HepG2 (cell line): ENCODE results near the gene LSS.

ENCODE experiments used
- NCOR1 ChIP-seq: fragments of 200-600 bp; sonication (generic); IDR thresholded peaks from 2 replicates; pipeline ENCODE4 v1.7.0; 2017; ENCODE audit warnings: antibody characterized with exemption, low read length, borderline replicate concordance
- TF ChIP-seq, protein P1 (sequence below), 2 experiments: sonication (generic) in 1 of 2; formaldehyde crosslinking in 1 of 2; IDR thresholded peaks; 2 replicates each; pipeline versions ENCODE4 v1.6.1 to v1.9.0; 2014 to 2022; ENCODE audit warnings: antibody characterized with exemption in 1 of 2, borderline replicate concordance in 1 of 2, inconsistent platforms in 1 of 2, low read depth in 1 of 2, missing genetic modification reagents in 1 of 2

DNA sequence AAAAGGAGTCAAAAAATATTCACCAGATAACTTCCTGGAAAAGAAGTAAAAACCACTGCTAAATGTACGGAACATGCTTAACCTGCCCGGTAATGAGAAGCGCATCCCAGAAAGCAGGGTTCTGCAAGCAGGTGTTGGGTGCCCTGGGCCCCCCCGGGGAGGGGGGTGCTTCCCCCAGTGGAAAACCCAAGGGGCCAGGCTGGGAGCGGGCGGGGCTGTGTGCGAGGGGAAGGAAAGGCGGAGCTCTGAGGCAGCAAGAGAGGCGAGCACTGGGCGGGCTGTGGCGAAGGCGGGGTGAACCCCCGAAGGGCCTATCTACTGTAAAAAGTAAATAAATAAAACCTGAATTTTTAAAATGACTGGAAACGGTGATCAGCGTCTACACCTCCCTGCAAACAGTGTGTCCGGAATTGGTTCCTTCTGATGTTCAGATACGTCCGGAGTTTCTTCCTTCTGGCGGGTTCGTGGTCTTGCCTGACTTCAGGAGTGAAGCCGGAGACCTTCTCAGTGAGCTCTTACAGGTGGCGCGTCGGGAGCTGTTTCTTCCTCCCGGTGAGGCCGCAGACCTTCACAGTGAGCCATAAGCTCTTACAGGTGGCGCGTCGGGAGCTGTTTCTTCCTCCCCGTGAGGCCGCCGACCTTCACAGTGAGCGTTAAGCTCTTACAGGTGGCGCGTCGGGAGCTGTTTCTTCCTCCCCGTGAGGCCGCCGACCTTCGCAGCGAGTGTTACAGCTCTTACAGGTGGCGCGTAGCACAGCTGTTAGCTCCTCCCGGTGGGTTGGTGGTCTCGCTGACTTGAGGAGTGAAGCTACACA is 86.6 kb downstream of the LSS start:
- no peak for TF ChIP-seq NCOR1
- TF ChIP-seq, protein P1, sequence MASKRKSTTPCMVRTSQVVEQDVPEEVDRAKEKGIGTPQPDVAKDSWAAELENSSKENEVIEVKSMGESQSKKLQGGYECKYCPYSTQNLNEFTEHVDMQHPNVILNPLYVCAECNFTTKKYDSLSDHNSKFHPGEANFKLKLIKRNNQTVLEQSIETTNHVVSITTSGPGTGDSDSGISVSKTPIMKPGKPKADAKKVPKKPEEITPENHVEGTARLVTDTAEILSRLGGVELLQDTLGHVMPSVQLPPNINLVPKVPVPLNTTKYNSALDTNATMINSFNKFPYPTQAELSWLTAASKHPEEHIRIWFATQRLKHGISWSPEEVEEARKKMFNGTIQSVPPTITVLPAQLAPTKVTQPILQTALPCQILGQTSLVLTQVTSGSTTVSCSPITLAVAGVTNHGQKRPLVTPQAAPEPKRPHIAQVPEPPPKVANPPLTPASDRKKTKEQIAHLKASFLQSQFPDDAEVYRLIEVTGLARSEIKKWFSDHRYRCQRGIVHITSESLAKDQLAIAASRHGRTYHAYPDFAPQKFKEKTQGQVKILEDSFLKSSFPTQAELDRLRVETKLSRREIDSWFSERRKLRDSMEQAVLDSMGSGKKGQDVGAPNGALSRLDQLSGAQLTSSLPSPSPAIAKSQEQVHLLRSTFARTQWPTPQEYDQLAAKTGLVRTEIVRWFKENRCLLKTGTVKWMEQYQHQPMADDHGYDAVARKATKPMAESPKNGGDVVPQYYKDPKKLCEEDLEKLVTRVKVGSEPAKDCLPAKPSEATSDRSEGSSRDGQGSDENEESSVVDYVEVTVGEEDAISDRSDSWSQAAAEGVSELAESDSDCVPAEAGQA (IDR thresholded peaks at IDR 0.05; ENCODE audit: low read depth), result no peak
- TF ChIP-seq, protein P1 (CRISPR knock-in tag; IDR thresholded peaks at IDR 0.05; ENCODE audit: borderline replicate concordance), result no peak
